Activated T-cell treated with anti-CD3 and anti-CD28 coated beads for 24 hours (primary cell): ENCODE results near the gene ZDHHC6.
"Not testable (repeated sequence)": the region's sequence is repeated elsewhere in the genome, so short reads cannot be mapped to it uniquely, and the experiment has no call there.

Source experiments
- DNase-seq: peaks from one replicate; pipeline ENCODE4 v3.0.0-alpha.2; 2020; ENCODE audit warnings: low read depth

Gene ZDHHC6

GRCh38 chr10:112389271-112389822 lies 57.4 kb downstream of the ZDHHC6 start:
- DNase-seq = peak; percentile 52

- no peak for DNase-seq
Observed at GRCh38 chr10:112388548-112388947, 58.2 kb downstream of the ZDHHC6 start.

- not testable (repeated sequence) for DNase-seq
Observed at GRCh38 chr10:112388056-112388455, 58.7 kb downstream of the ZDHHC6 start.

- DNase-seq = no peak
Observed at GRCh38 chr10:112385201-112385600, 61.5 kb downstream of the ZDHHC6 start.

GRCh38 chr10:112384141-112384540 lies 62.6 kb downstream of the ZDHHC6 start:
- DNase-seq = no peak

- DNase-seq = no peak
Observed at GRCh38 chr10:112383325-112383724, 63.4 kb downstream of the ZDHHC6 start.

- DNase-seq = no peak
Observed at GRCh38 chr10:112382515-112383235, 64.0 kb downstream of the ZDHHC6 start.
